Right hindlimb (tissue), 1 donor: ENCODE results near the gene ADCYAP1R1.

ENCODE experiments used
- DNase-seq: peaks from one replicate; pipeline ENCODE4 v3.0.0-alpha.2; 2018

ADCYAP1R1 gene

GRCh38 chr7:31092606-31093005 is 40.5 kb downstream of the ADCYAP1R1 start:
- DNase-seq, result no peak

- peak; percentile 2 for DNase-seq
These were observed 41.2 kb downstream of the ADCYAP1R1 start for GRCh38 chr7:31093282-31093681.

GRCh38 chr7:31094271-31094670 is 42.2 kb downstream of the ADCYAP1R1 start:
- no peak for DNase-seq

DNA sequence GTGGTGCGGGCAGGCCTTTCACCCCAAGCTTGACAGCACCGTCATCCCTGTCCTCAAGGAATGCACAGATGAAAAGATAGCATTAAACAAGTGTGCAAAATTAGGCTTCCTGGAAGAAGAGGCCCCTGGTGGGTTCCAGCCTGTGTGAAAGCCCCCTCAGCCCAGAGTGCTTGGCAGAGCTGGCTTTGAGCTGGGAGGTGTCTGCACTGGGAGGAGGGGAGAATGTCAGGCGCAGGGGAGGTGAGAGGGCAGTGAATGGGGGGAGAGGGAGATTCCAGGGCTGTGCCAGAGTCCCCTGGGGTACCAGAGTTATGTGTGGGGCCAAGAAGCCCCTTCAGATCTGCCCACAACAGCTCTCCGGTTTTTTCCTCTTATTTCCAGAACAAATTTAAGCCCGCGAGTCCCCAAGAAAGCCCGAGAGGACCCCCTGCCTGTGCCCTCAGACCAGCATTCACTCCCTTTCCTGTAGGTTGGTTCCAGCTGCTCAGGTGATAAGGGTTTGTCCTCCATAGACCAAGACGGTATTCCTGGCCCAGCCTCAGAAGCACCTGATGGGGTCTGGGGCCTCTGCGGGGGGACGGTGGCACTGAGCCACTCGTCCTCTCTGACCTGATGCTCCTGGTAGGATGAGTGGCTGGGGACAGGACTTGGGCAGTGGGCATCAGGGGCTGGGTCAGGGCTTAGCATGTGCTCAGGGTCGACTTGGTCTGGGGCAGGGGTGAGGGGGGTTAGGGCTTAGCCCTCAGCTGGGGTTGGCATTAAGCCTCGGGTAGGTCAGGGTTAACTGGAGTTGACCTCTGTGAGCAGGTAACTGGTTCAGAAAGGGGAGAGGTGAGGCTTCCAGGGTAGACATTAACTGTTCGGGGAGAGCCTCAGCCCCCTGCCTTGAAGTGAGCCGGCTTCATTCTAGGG is 43.4 kb downstream of the ADCYAP1R1 start:
- DNase-seq, result peak; percentile 8

GRCh38 chr7:31096198-31096876 is 44.2 kb downstream of the ADCYAP1R1 start:
- peak; percentile 2 for DNase-seq

DNA sequence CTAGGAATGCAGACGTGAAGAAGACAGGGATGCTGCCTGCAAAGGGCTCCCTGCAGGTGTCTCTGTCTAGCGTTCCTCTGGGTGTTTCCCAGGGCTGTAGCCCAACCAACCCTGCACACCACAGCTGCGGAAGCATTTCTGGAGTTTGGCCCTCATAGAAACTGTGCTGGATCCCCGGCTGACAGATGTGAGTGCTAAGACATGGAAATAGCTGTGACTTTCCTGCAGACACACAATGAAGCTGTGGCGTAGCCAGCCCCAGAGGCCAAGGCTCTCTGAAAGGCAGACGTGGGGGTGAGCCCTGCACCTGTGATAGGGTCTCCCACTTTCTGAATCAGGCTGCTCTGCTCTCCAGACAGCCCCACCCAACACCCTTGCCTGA is 44.8 kb downstream of the ADCYAP1R1 start:
- DNase-seq, result peak; percentile 72

GRCh38 chr7:31098642-31099360 is 46.7 kb downstream of the ADCYAP1R1 start:
- DNase-seq, result peak; percentile 5

- DNase-seq, result peak; percentile 10
These were observed 47.6 kb downstream of the ADCYAP1R1 start for GRCh38 chr7:31099451-31100444.

GRCh38 chr7:31100445-31100844 is 48.3 kb downstream of the ADCYAP1R1 start:
- DNase-seq, result no peak

- DNase-seq, result peak; percentile 9
These were observed 48.8 kb downstream of the ADCYAP1R1 start for GRCh38 chr7:31100871-31101270.

- peak; percentile 11 for DNase-seq
These were observed 49.4 kb downstream of the ADCYAP1R1 start for GRCh38 chr7:31101544-31101943.

- peak; percentile 8 for DNase-seq
These were observed 50.3 kb downstream of the ADCYAP1R1 start for GRCh38 chr7:31102151-31102972.

DNA sequence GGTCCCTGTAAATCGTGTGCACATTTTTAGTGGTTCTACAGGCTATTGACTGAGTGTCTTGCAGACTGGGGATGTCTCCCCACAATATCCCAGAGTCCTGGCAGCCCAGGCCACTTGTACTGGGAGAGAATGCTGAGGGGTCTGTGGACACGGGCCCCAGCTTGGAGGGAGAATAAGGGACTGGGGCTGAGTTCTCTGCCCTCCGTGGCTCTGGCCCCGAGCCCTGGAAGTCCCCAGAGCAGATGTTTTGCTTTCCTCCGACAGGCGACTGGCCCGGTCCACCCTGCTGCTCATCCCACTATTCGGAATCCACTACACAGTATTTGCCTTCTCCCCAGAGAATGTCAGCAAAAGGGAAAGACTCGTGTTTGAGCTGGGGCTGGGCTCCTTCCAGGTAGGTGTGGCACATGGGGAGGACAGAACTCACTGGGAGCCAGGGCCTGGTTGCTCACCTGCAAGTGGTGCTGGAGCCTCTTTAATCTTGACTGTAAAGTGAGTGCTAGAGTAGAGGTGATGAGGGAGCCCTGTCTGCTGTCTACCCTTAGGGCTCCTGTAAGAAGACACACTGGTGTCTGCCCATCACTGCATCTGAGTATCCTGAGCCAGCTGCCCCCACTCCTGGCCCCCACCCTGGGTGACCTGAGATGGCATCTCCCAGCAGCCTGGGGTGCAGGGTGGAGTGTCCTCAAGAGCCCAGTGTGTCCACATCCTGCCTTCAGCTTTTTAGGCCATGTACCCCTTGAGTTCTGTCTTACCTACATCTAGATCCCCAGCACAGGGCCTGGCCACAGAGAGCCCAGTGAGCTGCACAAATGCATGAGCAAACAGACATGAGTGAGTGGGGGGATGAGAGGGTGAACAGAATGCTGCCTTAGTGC is 51.1 kb downstream of the ADCYAP1R1 start:
- DNase-seq, result peak; percentile 10

DNA sequence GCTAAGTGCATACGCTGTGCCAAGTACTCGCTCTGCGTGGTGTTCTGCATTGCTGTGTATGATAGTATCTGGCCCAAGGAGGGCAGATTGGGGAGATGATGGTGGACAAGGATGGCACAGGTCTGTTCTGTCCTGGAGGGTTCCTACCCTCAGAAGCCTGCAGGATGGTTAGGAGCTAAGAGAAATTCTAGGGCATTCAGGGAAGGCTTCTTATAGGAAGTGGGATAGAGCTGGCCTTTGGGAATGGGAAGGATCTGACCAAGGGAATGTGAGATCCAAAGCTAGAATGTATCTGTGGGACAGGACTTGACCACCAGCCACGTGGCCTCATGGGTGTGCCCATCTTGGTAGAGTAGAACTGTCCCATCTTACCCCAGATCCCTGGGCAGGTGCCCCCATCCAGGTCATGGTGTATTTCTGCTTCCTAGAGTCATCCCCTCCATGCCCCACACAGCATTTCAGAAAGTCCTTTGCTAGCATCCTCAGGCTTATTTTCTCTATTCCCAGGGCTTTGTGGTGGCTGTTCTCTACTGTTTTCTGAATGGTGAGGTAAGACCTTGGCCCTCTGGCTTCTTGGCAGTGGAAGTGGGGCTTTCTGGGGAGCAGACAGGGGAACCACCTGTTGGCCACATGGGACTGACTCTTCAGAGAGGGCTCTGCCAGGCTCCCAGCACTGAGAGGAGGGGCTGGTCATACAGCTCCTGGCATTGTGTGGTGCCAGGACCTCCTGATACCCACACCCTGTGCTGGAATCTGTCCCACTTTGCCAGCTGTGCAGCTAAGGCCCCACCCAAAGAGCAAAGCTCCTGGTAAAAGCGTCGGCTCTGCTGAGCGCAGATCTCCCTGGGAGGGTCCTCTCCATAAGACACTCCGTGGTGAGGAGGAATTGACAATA is 52.5 kb downstream of the ADCYAP1R1 start:
- DNase-seq, result peak; percentile 37

GRCh38 chr7:31105256-31105950 is 53.3 kb downstream of the ADCYAP1R1 start:
- peak; percentile 4 for DNase-seq

- peak; percentile 14 for DNase-seq
These were observed 54.4 kb downstream of the ADCYAP1R1 start for GRCh38 chr7:31106303-31107105.
